Fibroblast of pulmonary artery (primary cell): Measurements from ENCODE around the gene GMDS.

ENCODE experiments used
- DNase-seq: peaks from one replicate; pipeline ENCODE4 v3.0.0-alpha.2; 2010; ENCODE audit warnings: low read depth
- H3K4me3 ChIP-seq: replicated peaks from 2 replicates; pipeline ENCODE4 v1.5.1; 2011; ENCODE audit warnings: low read depth, mild to moderate bottlenecking, control low read depth, low read length, moderate library complexity
- TF ChIP-seq, protein P1 (sequence below): IDR thresholded peaks from 2 replicates; pipeline ENCODE4 v1.5.1; 2011; ENCODE audit warnings: mild to moderate bottlenecking, control low read depth, low read length, inconsistent platforms; ENCODE audit errors: missing control alignments

The GMDS gene

DNA sequence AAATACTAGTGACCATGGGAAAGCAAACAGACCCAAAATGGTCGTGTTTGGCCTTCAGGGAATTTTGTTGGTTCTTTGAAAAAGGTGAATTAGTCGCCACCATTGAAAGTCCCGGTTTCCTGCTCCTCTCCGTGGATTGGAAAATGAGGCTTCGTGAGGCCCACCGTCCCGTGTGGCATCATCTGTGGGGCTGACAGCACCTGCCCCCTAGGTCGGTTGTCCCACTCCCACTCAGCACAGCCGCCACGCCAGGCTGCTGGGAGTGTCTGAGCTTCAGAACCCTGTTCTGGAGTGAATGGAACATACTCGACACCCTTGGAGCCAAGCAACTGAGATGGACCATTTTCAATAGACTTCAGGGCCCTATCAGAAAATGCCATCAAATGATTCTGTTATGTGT, 668.7 kb downstream of the GMDS start:
- DNase-seq = no peak
- H3K4me3 ChIP-seq = no peak overlapping the region
- TF ChIP-seq, protein P1, sequence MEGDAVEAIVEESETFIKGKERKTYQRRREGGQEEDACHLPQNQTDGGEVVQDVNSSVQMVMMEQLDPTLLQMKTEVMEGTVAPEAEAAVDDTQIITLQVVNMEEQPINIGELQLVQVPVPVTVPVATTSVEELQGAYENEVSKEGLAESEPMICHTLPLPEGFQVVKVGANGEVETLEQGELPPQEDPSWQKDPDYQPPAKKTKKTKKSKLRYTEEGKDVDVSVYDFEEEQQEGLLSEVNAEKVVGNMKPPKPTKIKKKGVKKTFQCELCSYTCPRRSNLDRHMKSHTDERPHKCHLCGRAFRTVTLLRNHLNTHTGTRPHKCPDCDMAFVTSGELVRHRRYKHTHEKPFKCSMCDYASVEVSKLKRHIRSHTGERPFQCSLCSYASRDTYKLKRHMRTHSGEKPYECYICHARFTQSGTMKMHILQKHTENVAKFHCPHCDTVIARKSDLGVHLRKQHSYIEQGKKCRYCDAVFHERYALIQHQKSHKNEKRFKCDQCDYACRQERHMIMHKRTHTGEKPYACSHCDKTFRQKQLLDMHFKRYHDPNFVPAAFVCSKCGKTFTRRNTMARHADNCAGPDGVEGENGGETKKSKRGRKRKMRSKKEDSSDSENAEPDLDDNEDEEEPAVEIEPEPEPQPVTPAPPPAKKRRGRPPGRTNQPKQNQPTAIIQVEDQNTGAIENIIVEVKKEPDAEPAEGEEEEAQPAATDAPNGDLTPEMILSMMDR = no peak

DNA sequence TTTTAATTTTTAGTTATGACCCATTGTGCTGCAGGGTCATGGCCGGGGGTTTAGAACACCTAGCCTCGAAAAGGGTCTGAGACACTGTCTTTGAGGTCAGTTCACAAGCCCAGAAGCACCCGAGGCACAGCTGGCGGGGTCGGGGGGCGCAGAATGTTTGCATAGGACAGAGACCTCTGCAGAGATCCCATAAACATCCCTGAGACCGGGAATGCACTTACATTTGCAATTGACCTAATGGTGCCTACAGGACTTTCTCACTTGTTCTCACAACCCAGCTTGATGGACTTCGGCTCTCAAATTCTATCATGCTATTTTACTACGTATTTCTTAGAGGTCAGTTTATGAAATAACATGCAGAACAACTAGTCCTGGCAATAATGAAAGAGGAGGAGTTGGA, 669.2 kb downstream of the GMDS start:
- H3K4me3 ChIP-seq = no peak overlapping the region
- TF ChIP-seq, protein P1 = no peak
- DNase-seq = no peak

DNA sequence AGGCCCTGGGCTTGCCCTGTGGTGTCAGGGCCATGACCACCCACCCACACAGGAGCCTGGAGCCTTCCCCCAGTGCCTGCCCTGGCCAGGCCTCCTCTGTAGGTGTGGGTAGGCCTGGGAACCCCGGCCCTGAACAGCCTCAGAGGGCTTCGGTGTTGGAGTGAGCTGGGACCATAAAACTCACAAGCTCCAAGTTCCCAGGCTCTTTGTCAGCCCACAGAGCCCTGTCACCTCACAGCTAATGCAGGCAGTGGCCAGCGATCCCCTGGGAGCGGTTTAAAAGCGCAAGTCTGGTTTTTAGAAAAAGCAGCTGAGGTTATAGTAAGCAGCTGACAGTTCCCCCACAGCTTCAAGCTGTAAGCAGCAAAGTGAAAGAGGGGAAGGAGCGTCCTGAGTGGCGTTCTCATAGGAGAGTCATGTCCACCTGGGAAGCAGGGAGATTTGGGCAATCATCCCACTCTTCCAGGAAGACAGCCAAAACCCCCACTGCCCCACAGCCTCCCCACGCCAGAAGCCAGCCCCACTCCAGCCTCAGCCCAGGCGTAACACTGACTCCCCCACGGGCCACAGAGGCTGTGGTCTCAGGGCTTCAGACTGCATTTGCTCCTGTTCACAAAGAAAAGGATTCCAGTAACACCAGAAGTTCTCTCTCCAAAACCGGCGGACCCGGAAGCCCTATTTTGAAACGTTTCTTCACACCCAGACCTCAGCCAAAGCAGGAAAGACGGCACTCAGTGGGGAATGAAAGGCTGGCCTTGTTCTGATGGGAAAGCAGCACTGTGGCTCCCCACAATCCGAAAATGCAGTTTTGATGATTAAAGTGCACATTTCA, 670.0 kb downstream of the GMDS start:
- peak overlapping the region; percentile 27 for H3K4me3 ChIP-seq
- TF ChIP-seq, protein P1 = no peak
- peak; percentile 59 for DNase-seq

DNA sequence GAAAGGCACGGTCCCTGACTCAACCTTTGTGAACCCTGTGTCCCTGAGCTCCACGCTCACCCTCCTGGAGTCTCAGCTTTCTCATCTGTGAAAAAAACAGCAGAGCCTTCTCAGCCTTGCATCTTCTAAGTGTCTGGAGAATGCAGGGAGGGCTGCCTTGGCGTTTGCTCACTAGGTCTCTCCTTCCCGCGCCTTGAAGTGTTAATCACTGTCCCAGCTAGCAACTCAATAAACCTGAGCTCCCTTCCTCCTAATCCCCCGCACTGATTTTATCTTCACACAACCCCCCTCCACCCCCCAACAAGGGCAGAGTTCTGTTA, 670.6 kb downstream of the GMDS start:
- TF ChIP-seq, protein P1 = no peak
- H3K4me3 ChIP-seq = no peak overlapping the region
- DNase-seq = no peak

DNA sequence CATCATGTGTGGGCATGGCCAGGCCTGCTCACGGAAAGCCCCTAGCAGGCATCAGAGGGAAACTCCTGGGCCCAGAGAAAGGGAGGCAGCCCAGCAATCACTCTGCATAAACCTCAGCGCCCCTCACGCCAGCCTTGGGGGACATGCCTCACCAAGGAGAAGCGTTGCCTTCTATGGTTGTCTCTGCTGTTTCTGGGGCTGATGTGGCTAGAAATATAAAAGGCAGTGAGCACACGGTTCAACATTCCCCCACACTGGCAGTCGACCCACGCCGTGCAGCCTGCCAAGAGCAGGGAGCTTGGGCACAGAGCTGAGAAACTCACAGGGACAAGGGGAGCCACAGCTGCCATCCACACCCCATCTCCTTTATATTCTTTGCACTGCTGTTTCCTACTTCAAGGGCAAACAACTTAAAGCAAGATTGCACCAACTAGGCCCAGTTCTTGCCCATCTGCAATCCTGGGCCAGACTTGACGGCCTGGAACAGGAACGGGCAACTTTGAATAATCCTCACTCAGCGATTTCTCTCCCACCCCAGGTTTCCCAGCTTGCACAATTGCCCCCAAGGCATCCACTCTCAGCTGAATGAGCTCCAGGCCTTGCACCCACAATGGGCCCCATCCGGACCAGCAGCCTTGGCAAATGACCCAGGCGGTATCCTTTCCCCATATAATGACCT, 671.2 kb downstream of the GMDS start:
- TF ChIP-seq, protein P1 = no peak
- no peak overlapping the region for H3K4me3 ChIP-seq
- no peak for DNase-seq
